Chondrocyte (in vitro differentiated cells): ENCODE results near the gene CD14. TPM values are rescaled to one million over a fixed set of nuclear protein-coding genes. Genes with fewer than 3 reads are reported as not detected.
"Not testable (repeated sequence)": the region's sequence is repeated elsewhere in the genome, so short reads cannot be mapped to it uniquely, and the experiment has no call there.

Experiments
- DNase-seq: peaks from one replicate; pipeline ENCODE4 v3.0.0; 2021; ENCODE audit warnings: mixed read lengths, low spot score
- H3K27ac Mint-ChIP-seq: one replicate; pipeline ENCODE4 v1.8.0; 2021; ENCODE audit warnings: mild to moderate bottlenecking, moderate library complexity, mixed read lengths; ENCODE audit not compliant: unreplicated experiment
- H3K27me3 Mint-ChIP-seq: 2 replicates; pipeline ENCODE4 v1.8.0; 2021; ENCODE audit warnings: low read depth, mixed read lengths
- H3K36me3 Mint-ChIP-seq: 2 replicates; pipeline ENCODE4 v1.8.0; 2021; ENCODE audit warnings: low read depth, mixed read lengths
- H3K4me1 Mint-ChIP-seq: 2 replicates; pipeline ENCODE4 v1.8.0; 2021; ENCODE audit warnings: low read depth, mild to moderate bottlenecking, mixed read lengths
- H3K4me3 Mint-ChIP-seq: one replicate; pipeline ENCODE4 v1.8.0; 2021; ENCODE audit warnings: mild to moderate bottlenecking, moderate library complexity, mixed read lengths; ENCODE audit not compliant: unreplicated experiment
- H3K9me3 Mint-ChIP-seq: 2 replicates; pipeline ENCODE4 v1.8.0; 2021; ENCODE audit warnings: low read depth, mixed read lengths
- CTCF ChIP-seq: fragments of 200-600 bp; sonication (generic); IDR thresholded peaks from 2 replicates; pipeline ENCODE4 v1.5.0; 2021; ENCODE audit warnings: antibody characterized with exemption, mild to moderate bottlenecking, moderate library complexity
- total RNA-seq: library from RNA; stranded (reverse); gene quantifications from 3 replicates; pipeline ENCODE4 v1.2.1, GENCODE V29; 2021

The CD14 gene
- total RNA-seq, 1 donor from 2014 or later, result not detected

- H3K4me3 Mint-ChIP-seq, result no peak overlapping the region
- no peak for DNase-seq
- peaks cover 7% of the 10 kb centered on the region for H3K27me3 Mint-ChIP-seq
- H3K9me3 Mint-ChIP-seq, result no peaks in the 10 kb centered on the region
- TF ChIP-seq CTCF, result no peak
- peaks cover 4% of the 10 kb centered on the region for H3K4me1 Mint-ChIP-seq
- H3K27ac Mint-ChIP-seq, result no peak overlapping the region
- no peaks in the 10 kb centered on the region for H3K36me3 Mint-ChIP-seq
Measured at GRCh38 chr5:140609126-140609525, 23.8 kb downstream of the CD14 start.

DNA sequence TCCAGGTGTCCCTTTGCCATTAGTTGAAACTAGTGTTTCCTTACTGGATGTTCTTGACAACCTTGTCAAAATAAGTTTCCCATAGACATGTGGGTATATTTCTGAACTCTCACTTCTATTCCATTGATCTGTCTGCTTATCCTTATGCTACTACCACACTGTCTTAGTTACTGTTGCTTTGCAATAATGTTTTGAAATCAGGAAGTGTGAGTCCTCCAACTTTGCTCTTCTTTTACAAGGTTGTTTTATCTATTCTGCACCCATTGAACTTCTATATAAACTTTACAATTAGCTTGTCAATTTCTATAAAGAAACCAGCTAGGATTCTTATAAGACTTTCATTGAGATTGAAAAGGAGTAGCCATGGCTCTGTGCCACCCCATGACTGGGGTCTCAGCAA, 24.3 kb downstream of the CD14 start:
- H3K4me3 Mint-ChIP-seq, result no peak overlapping the region
- no peaks in the 10 kb centered on the region for H3K36me3 Mint-ChIP-seq
- H3K27ac Mint-ChIP-seq, result no peak overlapping the region
- peaks cover 4% of the 10 kb centered on the region for H3K4me1 Mint-ChIP-seq
- peaks cover 7% of the 10 kb centered on the region for H3K27me3 Mint-ChIP-seq
- no peaks in the 10 kb centered on the region for H3K9me3 Mint-ChIP-seq
- no peak for TF ChIP-seq CTCF
- DNase-seq, result no peak

DNA sequence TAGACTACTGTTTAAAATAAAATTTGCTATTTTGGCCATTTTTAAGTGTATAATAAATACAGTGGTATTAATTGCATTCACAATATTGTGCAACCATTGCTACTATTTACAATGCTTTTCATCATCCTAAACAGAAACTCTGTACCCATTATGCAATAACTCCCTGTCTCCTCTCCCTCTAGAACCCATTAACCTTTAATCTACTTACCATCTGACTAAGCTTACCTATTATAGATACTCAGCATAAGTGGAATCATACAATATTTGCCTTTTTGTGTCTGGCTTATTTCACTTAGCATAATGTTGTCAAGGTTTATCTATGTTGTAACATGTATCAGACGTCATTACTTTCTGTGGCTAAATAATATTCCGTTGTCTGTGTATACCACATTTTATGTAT, 25.9 kb downstream of the CD14 start:
- no peak for TF ChIP-seq CTCF
- Mint-ChIP-seq H3K36me3 (no peaks in the 10 kb centered on the region), H3K4me3 (no peak overlapping the region), H3K9me3 (no peaks in the 10 kb centered on the region), H3K27me3 (peaks cover 5% of the 10 kb centered on the region), H3K4me1 (peaks cover 4% of the 10 kb centered on the region), H3K27ac (no peak overlapping the region)
- DNase-seq, result no peak

DNA sequence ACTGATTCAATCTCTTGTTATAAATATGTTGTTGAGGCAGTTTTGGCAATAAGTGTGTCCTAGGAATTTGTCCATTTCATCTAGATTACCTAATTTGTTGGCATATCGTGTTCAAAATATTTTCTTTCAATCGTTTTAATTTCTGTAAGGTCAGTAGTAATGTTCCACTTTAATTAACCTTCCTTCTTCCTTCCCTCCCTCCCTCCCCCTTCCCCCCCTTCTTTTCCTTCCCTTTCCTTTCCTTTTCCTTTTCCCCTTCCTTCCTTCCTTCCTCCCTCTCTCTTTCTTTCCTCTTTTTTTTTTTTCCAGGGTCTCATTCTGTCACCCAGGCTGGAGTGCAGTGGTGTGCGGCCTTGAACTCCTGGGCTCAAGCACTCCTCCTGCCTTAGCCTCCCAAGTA, 27.1 kb downstream of the CD14 start:
- DNase-seq, result no peak
- peaks cover 5% of the 10 kb centered on the region for H3K27me3 Mint-ChIP-seq
- peaks cover 4% of the 10 kb centered on the region for H3K4me1 Mint-ChIP-seq
- H3K27ac Mint-ChIP-seq, result no peak overlapping the region
- no peaks in the 10 kb centered on the region for H3K9me3 Mint-ChIP-seq
- H3K4me3 Mint-ChIP-seq, result no peak overlapping the region
- TF ChIP-seq CTCF, result no peak
- no peaks in the 10 kb centered on the region for H3K36me3 Mint-ChIP-seq

DNA sequence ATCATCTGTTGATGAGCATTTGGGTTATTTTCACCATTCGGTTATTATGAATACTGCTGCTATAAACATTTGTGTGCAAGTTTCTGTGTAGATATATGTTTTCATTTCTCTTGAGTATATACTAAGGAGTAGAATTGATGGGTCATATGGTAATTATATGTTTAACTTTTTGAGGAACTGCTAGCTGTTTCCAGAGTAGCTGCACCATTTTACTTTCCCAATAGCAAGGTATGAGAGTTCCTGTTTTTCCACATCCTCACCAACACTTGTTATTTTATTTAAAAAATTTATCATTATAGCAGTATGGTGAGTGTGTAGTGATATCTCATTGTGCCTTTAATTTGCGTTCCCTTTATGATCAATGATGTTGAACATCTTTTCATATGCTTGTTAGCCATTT, 29.2 kb downstream of the CD14 start:
- no peaks in the 10 kb centered on the region for H3K9me3 Mint-ChIP-seq
- H3K27me3 Mint-ChIP-seq, result peaks cover 3% of the 10 kb centered on the region
- no peak overlapping the region for H3K4me3 Mint-ChIP-seq
- no peak for TF ChIP-seq CTCF
- no peaks in the 10 kb centered on the region for H3K4me1 Mint-ChIP-seq
- H3K36me3 Mint-ChIP-seq, result no peaks in the 10 kb centered on the region
- no peak overlapping the region for H3K27ac Mint-ChIP-seq
- DNase-seq, result no peak

DNA sequence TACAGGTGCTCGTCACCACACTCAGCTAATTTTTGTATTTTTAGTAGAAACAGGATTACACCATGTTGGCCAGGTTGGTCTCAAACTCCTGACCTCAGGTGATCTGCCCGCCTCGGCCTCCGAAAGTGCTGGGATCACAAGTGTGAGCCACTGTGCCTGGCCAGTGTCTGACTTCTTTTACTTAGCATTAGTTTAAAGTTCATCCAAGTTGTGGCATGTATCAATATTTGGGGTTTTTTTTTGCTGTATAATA, 29.6 kb downstream of the CD14 start:
- not testable (repeated sequence) for DNase-seq, H3K9me3 Mint-ChIP-seq, H3K4me1 Mint-ChIP-seq, H3K36me3 Mint-ChIP-seq, H3K4me3 Mint-ChIP-seq, H3K27me3 Mint-ChIP-seq, H3K27ac Mint-ChIP-seq
